GM21526 (cell line): ENCODE data around the gene ACAA2.

Source experiments
- ATAC-seq: cut with Tn5 transposase; IDR thresholded peaks from one replicate; pipeline ENCODE4 v1.9.1; 2021; ENCODE audit warnings: moderate library complexity; ENCODE audit not compliant: unreplicated experiment, low FRiP score

The ACAA2 gene

GRCh38 chr18:49769047-49769728 lies 44.1 kb downstream of the ACAA2 start:
- no peak for ATAC-seq

DNA sequence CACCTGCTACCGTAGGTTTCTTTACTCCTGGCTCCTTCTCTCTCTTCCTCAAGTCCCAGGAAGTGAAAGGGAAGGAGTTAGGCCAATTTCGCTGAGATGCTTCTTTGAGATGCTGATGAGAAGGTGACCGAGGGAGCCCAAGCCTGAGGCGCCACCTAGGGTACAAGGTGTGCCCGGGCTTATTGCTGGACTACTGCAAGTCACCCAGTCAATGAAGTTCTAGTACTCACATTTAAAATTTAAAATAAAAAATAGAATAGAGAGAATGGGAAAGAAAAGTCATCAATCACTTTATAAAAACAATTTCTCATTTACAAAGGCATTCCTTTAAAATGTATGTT lies 45.3 kb downstream of the ACAA2 start:
- no peak for ATAC-seq

DNA sequence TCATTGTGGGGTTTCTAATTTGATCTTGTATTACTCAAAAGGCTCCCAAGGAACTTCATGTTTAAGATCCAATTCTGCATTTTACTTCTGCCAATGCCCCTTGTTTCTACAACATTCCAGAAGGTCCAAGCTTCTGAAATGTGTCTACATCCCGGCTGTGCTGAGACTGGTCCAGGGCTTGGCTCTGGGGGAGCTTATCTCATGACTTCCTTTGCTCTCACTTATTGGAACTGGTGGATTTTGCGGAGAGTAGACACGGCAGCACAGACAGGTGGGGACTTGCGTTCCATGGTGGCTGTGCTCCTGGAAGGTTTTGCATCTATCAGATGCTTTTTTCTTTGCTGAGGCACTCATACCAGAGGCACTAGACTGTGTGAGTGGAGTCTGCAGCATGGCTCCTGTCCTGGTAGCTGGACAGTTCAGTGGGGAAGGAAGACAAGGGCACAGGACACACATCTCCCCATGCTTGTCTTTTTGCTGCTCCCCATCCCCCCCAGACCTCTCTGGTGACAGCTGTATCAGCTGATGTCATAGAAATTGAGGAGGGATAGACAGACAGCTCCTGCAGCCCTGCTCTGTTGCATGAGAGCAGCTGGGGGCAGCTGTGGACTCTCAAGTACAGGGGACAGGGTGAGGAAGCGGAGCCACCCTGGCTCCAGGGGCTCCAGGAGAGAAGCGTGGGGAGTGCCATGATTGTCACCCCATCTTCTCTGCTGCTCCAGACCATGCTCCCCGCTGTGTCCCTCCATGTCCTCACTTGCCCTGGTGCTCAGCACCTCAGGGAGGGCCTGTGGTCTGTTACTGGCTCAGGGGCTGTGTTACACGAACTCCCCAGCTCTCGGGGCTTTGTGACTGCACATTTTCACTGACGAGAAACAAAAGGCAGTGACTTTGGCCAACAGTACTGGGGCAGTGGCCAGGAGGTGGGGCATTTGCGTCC lies 46.0 kb downstream of the ACAA2 start:
- ATAC-seq = no peak

GRCh38 chr18:49766646-49767045 lies 46.7 kb downstream of the ACAA2 start:
- ATAC-seq = no peak

DNA sequence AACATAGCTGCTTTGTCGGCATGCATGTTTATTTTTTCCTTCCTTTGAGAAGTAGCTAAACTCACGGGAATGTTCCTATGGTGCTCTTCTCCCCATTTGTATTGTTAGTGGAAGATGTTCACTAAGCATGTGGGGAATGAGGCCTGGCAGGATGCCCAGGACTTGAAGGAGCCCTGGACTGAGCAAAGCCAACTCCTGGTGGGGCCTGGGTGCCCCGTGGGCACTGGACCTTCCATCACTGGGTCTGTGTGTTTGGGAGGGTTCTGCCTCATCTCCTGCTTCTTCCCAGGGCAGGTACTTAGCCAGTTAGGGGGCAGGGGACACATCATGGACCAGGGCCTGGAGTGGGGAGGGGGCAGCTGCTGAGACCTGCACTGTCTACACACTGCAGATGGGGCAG lies 49.3 kb downstream of the ACAA2 start:
- ATAC-seq = no peak

DNA sequence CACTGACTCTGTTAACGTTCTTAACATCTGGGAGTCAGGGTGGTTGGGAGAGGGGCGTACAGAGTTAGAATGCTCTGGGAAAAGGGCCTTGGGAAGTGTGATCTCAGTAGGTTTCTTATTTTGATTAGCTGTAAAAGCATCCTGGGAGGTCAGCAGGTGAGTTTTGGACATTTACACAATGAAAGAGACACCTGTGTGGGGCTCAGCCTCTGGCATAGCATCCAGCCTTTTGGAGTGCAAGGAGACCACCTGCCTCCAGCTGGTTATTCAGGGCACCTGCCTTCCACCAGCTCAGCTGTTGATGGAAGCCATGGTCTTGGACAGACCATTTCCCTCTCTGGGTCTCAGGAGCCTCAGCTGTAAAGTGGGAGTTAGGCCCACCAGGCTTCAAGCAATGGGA lies 49.7 kb downstream of the ACAA2 start:
- no peak for ATAC-seq

DNA sequence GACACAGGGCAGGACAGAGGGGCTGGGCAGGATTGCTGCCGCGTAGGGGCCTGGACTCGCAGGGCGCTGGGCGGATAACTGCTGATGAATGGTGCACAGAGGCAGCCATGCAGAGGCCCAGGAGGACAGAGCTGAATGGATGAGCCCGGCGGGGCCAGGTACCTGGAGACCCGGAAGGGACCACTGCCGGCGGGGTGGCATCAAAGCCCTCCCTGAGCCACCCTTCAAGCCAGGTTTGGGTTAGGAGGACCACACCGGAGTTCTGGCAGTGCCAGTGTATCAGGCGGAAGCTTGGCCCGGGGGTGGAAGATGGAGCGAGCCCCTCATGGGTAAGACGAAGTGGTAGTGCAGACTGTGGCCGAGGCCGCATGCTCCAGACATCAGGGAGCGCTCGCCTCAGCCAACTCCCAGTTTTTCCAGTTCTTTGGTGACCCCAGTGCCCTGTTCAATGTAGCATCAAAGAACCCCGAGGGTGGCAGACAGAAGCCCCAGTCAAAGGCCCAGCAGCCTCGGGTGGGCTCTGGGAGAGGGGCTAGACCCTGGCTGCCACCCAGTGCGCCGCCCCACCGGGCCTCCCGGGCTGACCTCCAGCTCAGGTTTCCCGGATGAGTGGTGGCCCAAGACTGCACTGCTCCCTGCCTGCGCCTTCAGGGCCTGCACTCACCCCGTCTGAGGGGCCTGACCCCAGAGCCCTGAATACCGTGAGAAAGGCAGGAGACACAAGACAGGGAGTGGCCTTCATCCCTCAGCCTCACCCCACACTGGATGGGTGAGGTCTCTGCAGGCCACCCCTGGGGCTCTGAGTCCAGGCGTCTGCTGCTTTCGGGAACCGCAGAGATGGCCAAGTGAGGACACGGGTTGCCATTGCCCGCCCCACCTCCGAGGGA lies 50.9 kb downstream of the ACAA2 start:
- ATAC-seq = no peak

- no peak for ATAC-seq
These were observed 51.6 kb downstream of the ACAA2 start for GRCh38 chr18:49761771-49762170.

GRCh38 chr18:49758263-49758610 lies 55.1 kb downstream of the ACAA2 start:
- ATAC-seq = no peak

GRCh38 chr18:49757513-49758262 lies 55.6 kb downstream of the ACAA2 start:
- no peak for ATAC-seq

GRCh38 chr18:49756671-49757362 lies 56.5 kb downstream of the ACAA2 start:
- no peak for ATAC-seq

DNA sequence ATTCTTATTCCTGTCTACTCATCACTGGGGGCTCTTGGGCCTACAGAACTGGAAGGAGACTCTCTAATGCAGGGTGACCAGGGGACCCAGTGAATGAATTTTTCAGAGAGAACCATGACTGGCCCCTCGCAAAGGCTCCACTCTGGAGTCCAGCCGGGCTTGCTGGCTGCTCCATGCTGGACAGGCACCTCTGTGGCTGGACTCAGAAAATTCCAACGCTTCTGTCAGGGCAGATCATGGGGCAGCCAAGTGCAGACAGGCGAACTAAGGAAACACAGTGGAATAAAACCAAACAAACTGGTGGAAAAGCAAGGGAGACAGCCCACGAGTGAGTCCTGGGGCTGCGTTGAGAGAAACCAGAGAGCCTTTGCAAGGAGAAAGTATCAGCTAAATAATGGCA lies 57.2 kb downstream of the ACAA2 start:
- ATAC-seq = no peak

- ATAC-seq = no peak
These were observed 57.8 kb downstream of the ACAA2 start for GRCh38 chr18:49755489-49755888.

- no peak for ATAC-seq
These were observed 58.5 kb downstream of the ACAA2 start for GRCh38 chr18:49754866-49755265.

DNA sequence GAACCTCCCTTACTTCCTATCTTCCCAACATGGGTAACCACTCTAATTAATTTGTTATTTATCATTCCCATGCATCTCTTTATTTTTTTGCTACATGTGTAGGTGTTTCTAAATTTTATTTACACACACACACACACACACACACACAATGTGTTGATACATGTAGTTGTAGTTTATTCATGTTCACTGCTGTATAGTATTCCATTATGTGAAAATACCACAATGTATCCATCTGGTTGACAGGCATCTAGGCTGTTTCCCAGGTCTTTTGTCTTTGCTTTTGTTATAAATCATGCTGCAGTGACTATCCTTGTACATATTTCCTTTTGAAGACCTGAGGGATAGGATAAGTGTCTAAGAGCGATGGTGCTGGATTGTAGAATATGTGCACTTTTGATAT lies 59.7 kb downstream of the ACAA2 start:
- no peak for ATAC-seq

DNA sequence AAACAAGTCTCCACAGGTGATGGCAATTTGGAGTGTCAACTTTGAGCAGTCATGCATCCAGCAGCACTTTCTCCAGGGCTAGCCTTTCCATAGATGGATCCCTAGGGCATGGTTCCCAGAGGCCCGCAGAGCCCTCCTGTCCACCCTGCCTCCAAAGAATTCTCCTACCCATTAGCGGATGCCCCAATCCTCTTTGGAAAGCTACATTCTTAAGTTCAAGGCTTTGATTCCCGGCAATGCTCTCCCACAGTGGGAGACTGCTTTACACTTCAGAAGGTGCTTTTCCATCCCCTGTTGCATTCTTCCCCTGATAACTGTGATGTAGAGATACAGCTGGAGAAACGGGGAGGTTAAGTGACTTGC lies 61.3 kb downstream of the ACAA2 start:
- no peak for ATAC-seq

- no peak for ATAC-seq
These were observed 61.8 kb downstream of the ACAA2 start for GRCh38 chr18:49751427-49752094.

DNA sequence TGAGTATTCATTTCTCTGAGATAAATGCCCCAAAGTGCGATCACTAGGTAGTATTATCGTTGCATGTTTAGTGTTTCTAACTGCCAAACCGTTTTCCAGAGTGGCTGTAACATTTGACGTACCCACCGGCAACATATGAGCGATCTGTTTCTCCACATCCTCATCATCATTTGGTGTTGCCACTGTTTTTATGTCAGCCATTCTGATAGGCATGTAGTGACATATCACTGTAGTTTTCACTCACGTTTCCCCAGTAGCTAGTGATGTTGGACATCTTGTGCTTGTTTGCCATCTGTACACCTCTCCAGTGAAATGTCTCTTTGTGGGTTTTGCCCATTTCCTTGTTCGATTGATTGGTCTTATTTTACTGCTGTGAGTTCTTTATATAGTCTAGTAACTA lies 63.8 kb downstream of the ACAA2 start:
- ATAC-seq = no peak

- no peak for ATAC-seq
These were observed 65.5 kb downstream of the ACAA2 start for GRCh38 chr18:49747876-49748275.
